Heart left ventricle (tissue), 16 donors: ENCODE results near the gene SLC16A7. TPM values are rescaled to one million over a fixed set of nuclear protein-coding genes. Genes with fewer than 3 reads are reported as not detected.

Experiments
- ATAC-seq, 4 donors: fragments of 200-7000 bp; cut with Tn5 transposase; one replicate each; pipeline ENCODE4 v1.9.1; 2020 to 2022; ENCODE audit warnings: moderate library complexity in 4 of 4, mild to moderate bottlenecking in 3 of 4, moderate number of reproducible peaks in 1 of 4
- DNase-seq, 5 donors: peaks; one replicate each; pipeline ENCODE4 v3.0.0-alpha.2; 2020
- H3K27ac ChIP-seq, 12 donors: fragments of 200-600 bp; sonication (generic) in 4 of 12; one replicate each; pipeline versions ENCODE4 v1.5.0 to v1.8.0; 2016 to 2022; ENCODE audit warnings: mild to moderate bottlenecking in 2 of 12
- H3K27me3 ChIP-seq, 9 donors: fragments of 200-600 bp; sonication (generic) in 2 of 9; one replicate each; pipeline versions ENCODE4 v1.5.1 to v1.8.0; 2016 to 2022; ENCODE audit warnings: mild to moderate bottlenecking in 3 of 9
- H3K36me3 ChIP-seq, 9 donors: fragments of 200-600 bp; sonication (generic) in 2 of 9; one replicate each; pipeline versions ENCODE4 v1.5.0 to v1.8.0; 2018 to 2022; ENCODE audit warnings: mild to moderate bottlenecking in 2 of 9
- H3K4me1 ChIP-seq, 12 donors: fragments of 200-600 bp; sonication (generic) in 4 of 12; one replicate each; pipeline versions ENCODE4 v1.5.0 to v1.8.0; 2016 to 2022; ENCODE audit warnings: mild to moderate bottlenecking in 3 of 12
- H3K4me3 ChIP-seq, 12 donors: fragments of 200-600 bp; sonication (generic) in 4 of 12; one replicate each; pipeline versions ENCODE4 v1.5.0 to v1.8.0; 2017 to 2022; ENCODE audit warnings: mild to moderate bottlenecking in 9 of 12, moderate library complexity in 4 of 12
- H3K9me3 ChIP-seq, 12 donors: fragments of 200-600 bp; sonication (generic) in 4 of 12; one replicate each; pipeline versions ENCODE4 v1.5.0 to v1.8.0; 2016 to 2022; ENCODE audit warnings: mild to moderate bottlenecking in 1 of 12
- CTCF ChIP-seq, 12 donors: fragments of 200-600 bp; sonication (generic) in 4 of 12; IDR thresholded peaks; one replicate each; pipeline versions ENCODE4 v1.5.0 to v1.8.0; 2018 to 2022; ENCODE audit warnings: antibody characterized with exemption in 12 of 12, mild to moderate bottlenecking in 5 of 12
- POLR2A ChIP-seq, 2 donors: fragments of 450-650 bp; IDR thresholded peaks; one replicate each; pipeline ENCODE4 v1.6.1; 2017; ENCODE audit warnings: antibody characterized with exemption in 2 of 2, mild to moderate bottlenecking in 2 of 2, moderate library complexity in 2 of 2
- WGBS, 4 donors: extraction: QIAGEN DNeasy Blood & Tissue Kit in 2 of 4; methylation state at CpG; one replicate each; pipeline versions ENCODE4 v1.1.5 to v1.1.7; 2013 to 2018; 5-methylcytosine and 5-hydroxymethylcytosine counted together
- intact Hi-C, 10 donors: fragments of 100-400 bp; cut with DNase I; formaldehyde crosslinking; loops; one replicate each; pipeline versions ENCODE4 v1.11.1 to v1.14.2; 2022
- polyA plus RNA-seq, 2 donors: library from polyadenylated mRNA; stranded (reverse); fragments of 200-250 nt; gene quantifications; one replicate each; pipeline ENCODE4 v1.2.3, GENCODE V29; 2013
- total RNA-seq, 9 donors: library from RNA; depleted of rRNA in 2 of 9; stranded (reverse); fragments of >200 nt in 2 of 9; fragmentation: NEBNext Ultra II Directional in 3 of 9; extraction: Animal tissue kit (Norgen Biotek cat#: 25700) in 3 of 9; gene quantifications; one replicate each; pipeline versions ENCODE4 v1.1.0 to v1.2.4, GENCODE V29; 2016 to 2023
- donor health status: ischemic (EF 13 %, LVEDD 7.1; RV severe dilation, severe dysfunction).
- donor health status: healthy with polysubstance abuse.
- donor health status: DM: no; HTN: yes; CAD: no.
- donor health status: DM: no; HTN: no; CAD: no.
- donor health status: ischemic (EF 25% LVEDD 6.9; RV normal size, moderate dysfunction).
- donor health status: ischemic (EF 25% LVEDD 5.7; RV mildly dilated, moderate dysfunction).
- donor health status: healthy.
- donor health status: DM: yes; HTN: yes; CAD: no.
- donor health status: ischemic (EF 35%, LVEDD 5.7; RV mildly dilated, moderate dysfunction).
- donor health status: nonischemic (EF 11% LVEDD 7.7; RV severe dilation, severe dysfunction).
- donor health status: DM: yes; HTN: yes; CAD: no.
- donor health status: PGD.
- donor health status: ischemic (EF 29% LVEDD 5.4; RV normal size, mild dysfunction).
- donor health status: nonischemic (EF 23%, LVEDD 6.1; RV moderate dilation, normal function).

SLC16A7 gene
- total and polyA plus RNA-seq, 11 donors, result 18.4 to 227 (median 121) TPM

GRCh38 chr12:59657711-59658110, 61.9 kb downstream of the SLC16A7 start:
- Histone ChIP-seq H3K27ac (peak overlapping the region in 1 of 12 donors; percentile 13), H3K9me3 (no peaks in the 10 kb centered on the region), H3K27me3 (no peaks in the 10 kb centered on the region), H3K36me3 (peaks cover 0 to 4% (median 0%) of the 10 kb centered on the region in 9 donors), H3K4me1 (peaks cover 0 to 13% (median 0%) of the 10 kb centered on the region in 12 donors), H3K4me3 (no peak overlapping the region)
- no peak for ATAC-seq
- TF ChIP-seq CTCF (IDR thresholded peaks at IDR 0.05), result no peak
- TF ChIP-seq POLR2A (IDR thresholded peaks at IDR 0.05), result no peak
- no peak for DNase-seq
- WGBS, 4 donors, result 85 to 94% (median 87%) methylated on average over 1 of the region's 1 CpG
- intact Hi-C loops, result no loop called here

- intact Hi-C loops, result loop anchor here in 3 of 10 donors (5.0 to 10.0 kb wide), 3 partner anchors 43 to 63 kb away; partner anchors contain the start of gene SLC16A7 (in 1 of the 3)
- Histone ChIP-seq H3K27ac (no peak overlapping the region), H3K9me3 (no peaks in the 10 kb centered on the region), H3K27me3 (no peaks in the 10 kb centered on the region), H3K36me3 (peaks cover 0 to 4% (median 0%) of the 10 kb centered on the region in 9 donors), H3K4me3 (no peak overlapping the region), H3K4me1 (peaks cover 0 to 13% (median 0%) of the 10 kb centered on the region in 12 donors)
- DNase-seq (no peak), ATAC-seq (no peak)
- WGBS, 4 donors, result 84 to 90% (median 85%) methylated on average over 2 of the region's 2 CpGs
- no peak for TF ChIP-seq POLR2A (IDR thresholded peaks at IDR 0.05)
- TF ChIP-seq CTCF (IDR thresholded peaks at IDR 0.05), result no peak
Measured at GRCh38 chr12:59660148-59660547, 64.3 kb downstream of the SLC16A7 start.

- DNase-seq (no peak), ATAC-seq (no peak)
- Histone ChIP-seq H3K27ac (peak overlapping the region in 1 of 12 donors; percentile 8), H3K9me3 (no peaks in the 10 kb centered on the region), H3K27me3 (no peaks in the 10 kb centered on the region), H3K4me1 (peaks cover 0 to 13% (median 0%) of the 10 kb centered on the region in 12 donors), H3K36me3 (peaks cover 0 to 4% (median 0%) of the 10 kb centered on the region in 9 donors), H3K4me3 (no peak overlapping the region)
- WGBS, 4 donors, result 91 to 96% (median 94%) methylated on average over 2 of the region's 2 CpGs
- no peak for TF ChIP-seq POLR2A (IDR thresholded peaks at IDR 0.05)
- no peak for TF ChIP-seq CTCF (IDR thresholded peaks at IDR 0.05)
- intact Hi-C loops, result loop anchor here in 3 of 10 donors (5.0 to 10.0 kb wide), 3 partner anchors 44 to 64 kb away; partner anchors contain the start of gene SLC16A7 (in 1 of the 3)
Measured at GRCh38 chr12:59660921-59661597, 65.2 kb downstream of the SLC16A7 start.

- 35 to 60% (median 55%) methylated on average over 2 of the region's 2 CpGs for WGBS, 4 donors
- intact Hi-C loops, result loop anchor here in 3 of 10 donors (2.0 to 10.0 kb wide), 4 partner anchors 47 to 68 kb away; partner anchors contain the start of gene SLC16A7 (in 2 of the 3)
- no peak for DNase-seq
- Histone ChIP-seq H3K4me1 (peaks cover 0 to 8% (median 0%) of the 10 kb centered on the region in 12 donors), H3K36me3 (no peaks in the 10 kb centered on the region), H3K9me3 (peaks cover 0 to 17% (median 0%) of the 10 kb centered on the region in 12 donors), H3K27me3 (no peaks in the 10 kb centered on the region), H3K27ac (peak overlapping the region; percentile 27 to 82 (median 70)), H3K4me3 (peak overlapping the region in 10 of 12 donors; percentile 16 to 55 (median 48))
- peak; percentile 47 to 76 (median 70) for ATAC-seq
- TF ChIP-seq CTCF (IDR thresholded peaks at IDR 0.05) (no peak), POLR2A (IDR thresholded peaks at IDR 0.05) (no peak)
Measured at GRCh38 chr12:59664495-59664894, 68.7 kb downstream of the SLC16A7 start.
